ENCODE results near the gene SLC6A15.

Gene SLC6A15

GRCh38 chr12:84874825-84875139 is 37.8 kb downstream of the SLC6A15 start:
- Histone ChIP-seq H3K27ac (ENCODE audit: low read length) (no peak overlapping the region), H3K9ac (ENCODE audit: low read length in 2 of 2) (no peak overlapping the region), H3K36me3 (ENCODE audit: control insufficient read depth in 2 of 2, insufficient read depth in 2 of 2, low read length in 2 of 2) (no peaks in the 10 kb centered on the region), H3K9me3 (ENCODE audit: control insufficient read depth in 2 of 2, low read length in 2 of 2) (no peaks in the 10 kb centered on the region), H3K27me3 (ENCODE audit: control insufficient read depth in 1 of 2, insufficient read depth in 2 of 2, low read length in 2 of 2) (no peaks in the 10 kb centered on the region), H3K4me3 (ENCODE audit: low read length in 2 of 2) (no peak overlapping the region), H3K4me1 (ENCODE audit: control insufficient read depth, insufficient read depth, low read length) (no peaks in the 10 kb centered on the region)

DNA sequence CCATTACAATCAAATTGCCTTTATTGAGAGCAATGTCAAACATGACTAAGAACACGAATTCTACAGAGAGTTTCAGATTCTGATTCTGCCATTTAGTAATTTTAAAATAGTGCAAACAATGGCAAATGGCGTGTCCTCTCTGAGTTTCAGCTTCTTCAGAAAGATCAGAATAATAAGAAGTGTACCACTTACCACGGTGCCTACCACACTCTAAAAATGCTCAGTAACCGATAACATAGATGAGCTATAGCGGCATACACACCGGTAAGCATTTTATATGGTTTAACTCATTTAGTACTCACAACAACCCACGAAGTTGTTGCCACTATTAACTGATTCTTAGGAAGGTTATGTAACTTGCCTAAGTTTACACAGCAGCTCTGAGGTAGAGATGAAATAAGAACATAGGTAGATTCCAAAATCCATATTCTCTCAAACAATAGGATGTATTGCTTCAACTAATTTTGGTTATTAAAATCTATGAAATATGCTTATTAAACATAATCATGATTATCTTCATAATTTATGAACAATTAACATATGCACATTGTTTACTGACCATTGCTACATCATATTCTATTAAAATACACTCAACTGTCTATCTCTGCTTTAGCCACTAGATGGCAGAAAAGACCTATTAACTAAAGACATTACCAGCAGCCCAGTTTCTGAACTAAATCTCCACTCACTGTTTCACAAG is 38.3 kb downstream of the SLC6A15 start:
- no peaks in the 10 kb centered on the region for H3K9me3 ChIP-seq (ENCODE audit: control insufficient read depth in 2 of 2, low read length in 2 of 2)
- no peaks in the 10 kb centered on the region for H3K4me1 ChIP-seq (ENCODE audit: control insufficient read depth, insufficient read depth, low read length)
- H3K27ac ChIP-seq (ENCODE audit: low read length), result no peak overlapping the region
- H3K4me3 ChIP-seq (ENCODE audit: low read length in 2 of 2), result no peak overlapping the region
- H3K36me3 ChIP-seq (ENCODE audit: control insufficient read depth in 2 of 2, insufficient read depth in 2 of 2, low read length in 2 of 2), result no peaks in the 10 kb centered on the region
- H3K27me3 ChIP-seq (ENCODE audit: control insufficient read depth in 1 of 2, insufficient read depth in 2 of 2, low read length in 2 of 2), result no peaks in the 10 kb centered on the region
- no peak overlapping the region for H3K9ac ChIP-seq (ENCODE audit: low read length in 2 of 2)

- Histone ChIP-seq H3K9ac (ENCODE audit: low read length in 2 of 2) (no peak overlapping the region), H3K27me3 (ENCODE audit: control insufficient read depth in 1 of 2, insufficient read depth in 2 of 2, low read length in 2 of 2) (no peaks in the 10 kb centered on the region), H3K36me3 (ENCODE audit: control insufficient read depth in 2 of 2, insufficient read depth in 2 of 2, low read length in 2 of 2) (no peaks in the 10 kb centered on the region), H3K9me3 (ENCODE audit: control insufficient read depth in 2 of 2, low read length in 2 of 2) (no peaks in the 10 kb centered on the region), H3K27ac (ENCODE audit: low read length) (no peak overlapping the region), H3K4me3 (ENCODE audit: low read length in 2 of 2) (no peak overlapping the region), H3K4me1 (ENCODE audit: control insufficient read depth, insufficient read depth, low read length) (no peaks in the 10 kb centered on the region)
Observed at GRCh38 chr12:84862186-84862585, 50.4 kb downstream of the SLC6A15 start.

DNA sequence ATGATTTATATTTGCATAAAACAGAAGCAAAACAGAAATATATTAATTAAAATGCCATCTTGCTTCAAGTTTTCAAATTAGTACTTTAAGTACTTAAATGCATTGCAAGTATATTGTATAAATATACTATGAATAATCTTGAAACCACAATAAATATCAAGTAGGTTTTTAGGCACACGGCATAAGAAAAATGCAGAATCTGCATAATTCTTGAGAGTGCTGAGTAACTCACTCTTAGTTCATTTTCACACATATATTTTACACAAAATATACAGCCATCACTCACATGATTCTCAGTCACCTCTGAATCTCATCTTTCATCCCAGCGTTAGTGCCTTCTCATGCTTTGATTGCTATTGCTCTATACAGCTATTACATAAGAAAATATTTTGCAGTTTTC is 51.9 kb downstream of the SLC6A15 start:
- Histone ChIP-seq H3K4me3 (ENCODE audit: low read length in 2 of 2) (no peak overlapping the region), H3K9me3 (ENCODE audit: control insufficient read depth in 2 of 2, low read length in 2 of 2) (no peaks in the 10 kb centered on the region)

DNA sequence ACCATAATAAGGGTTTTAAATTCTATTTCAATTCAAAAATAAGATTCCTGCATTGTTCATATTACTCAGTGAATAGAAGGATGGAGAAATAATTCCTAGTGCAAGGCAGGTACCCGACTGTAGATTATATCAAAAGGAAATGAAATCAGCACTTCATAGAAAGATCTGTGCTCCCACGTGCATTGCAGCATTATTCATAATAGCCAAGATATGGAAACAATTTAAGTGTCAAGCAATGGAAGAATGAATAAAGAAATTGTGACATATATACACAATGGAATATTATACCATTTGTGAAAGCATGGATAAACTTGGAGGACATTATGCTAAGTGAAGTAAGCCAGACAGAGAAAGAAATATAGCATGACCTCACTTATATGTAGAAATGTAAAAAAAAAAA is 53.8 kb downstream of the SLC6A15 start:
- Histone ChIP-seq H3K27ac (ENCODE audit: low read length) (no peak overlapping the region), H3K4me1 (ENCODE audit: control insufficient read depth, insufficient read depth, low read length) (no peaks in the 10 kb centered on the region), H3K4me3 (ENCODE audit: low read length in 2 of 2) (no peak overlapping the region), H3K9ac (ENCODE audit: low read length in 2 of 2) (no peak overlapping the region), H3K9me3 (ENCODE audit: control insufficient read depth in 2 of 2, low read length in 2 of 2) (no peaks in the 10 kb centered on the region), H3K27me3 (ENCODE audit: control insufficient read depth in 1 of 2, insufficient read depth in 2 of 2, low read length in 2 of 2) (no peaks in the 10 kb centered on the region), H3K36me3 (ENCODE audit: control insufficient read depth in 2 of 2, insufficient read depth in 2 of 2, low read length in 2 of 2) (no peaks in the 10 kb centered on the region)

More for the DNA sequence above, 51.9 kb downstream of the SLC6A15 start:
- H3K27me3 ChIP-seq (ENCODE audit: control insufficient read depth in 1 of 2, insufficient read depth in 2 of 2, low read length in 2 of 2), result no peaks in the 10 kb centered on the region
- H3K4me1 ChIP-seq (ENCODE audit: control insufficient read depth, insufficient read depth, low read length), result no peaks in the 10 kb centered on the region
- no peaks in the 10 kb centered on the region for H3K36me3 ChIP-seq (ENCODE audit: control insufficient read depth in 2 of 2, insufficient read depth in 2 of 2, low read length in 2 of 2)
- H3K27ac ChIP-seq (ENCODE audit: low read length), result no peak overlapping the region
- H3K9ac ChIP-seq (ENCODE audit: low read length in 2 of 2), result no peak overlapping the region

DNA sequence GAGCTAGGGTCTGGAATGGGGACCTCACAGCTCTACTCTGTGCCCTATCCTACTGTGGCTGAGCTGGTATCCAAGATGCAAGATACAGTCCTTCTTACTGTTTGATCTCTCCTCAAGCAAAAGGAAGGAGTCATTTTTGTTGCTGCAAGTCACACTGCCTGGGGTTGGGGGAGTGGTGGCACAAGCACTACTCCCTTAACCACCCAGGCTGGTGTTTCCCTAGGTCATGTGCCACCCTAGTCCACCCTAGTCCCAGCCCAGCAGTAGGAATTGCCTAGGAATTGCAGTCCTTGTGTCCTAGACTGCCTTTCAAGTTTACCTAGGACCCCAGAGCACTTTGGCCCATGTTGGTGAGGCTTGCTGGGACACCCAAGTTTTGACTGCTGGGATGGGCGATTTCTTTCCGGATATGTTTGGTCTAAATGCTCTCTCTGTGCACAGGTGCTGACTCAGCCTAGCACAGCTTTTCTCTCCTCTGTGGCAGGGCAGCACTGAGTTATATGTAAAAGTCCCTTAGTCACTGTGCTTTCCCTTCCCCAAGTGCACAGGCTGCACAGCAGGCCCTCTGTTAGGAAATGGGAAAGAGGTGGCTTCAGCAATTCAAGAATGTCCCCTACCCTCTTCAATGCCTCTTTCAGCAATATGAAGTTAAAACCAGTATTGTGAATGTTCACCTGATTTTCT is 54.9 kb downstream of the SLC6A15 start:
- no peak overlapping the region for H3K9ac ChIP-seq (ENCODE audit: low read length in 2 of 2)
- H3K36me3 ChIP-seq (ENCODE audit: control insufficient read depth in 2 of 2, insufficient read depth in 2 of 2, low read length in 2 of 2), result no peaks in the 10 kb centered on the region
- H3K4me1 ChIP-seq (ENCODE audit: control insufficient read depth, insufficient read depth, low read length), result no peaks in the 10 kb centered on the region
- H3K27ac ChIP-seq (ENCODE audit: low read length), result no peak overlapping the region
- H3K9me3 ChIP-seq (ENCODE audit: control insufficient read depth in 2 of 2, low read length in 2 of 2), result no peaks in the 10 kb centered on the region
- H3K4me3 ChIP-seq (ENCODE audit: low read length in 2 of 2), result no peak overlapping the region
- H3K27me3 ChIP-seq (ENCODE audit: control insufficient read depth in 1 of 2, insufficient read depth in 2 of 2, low read length in 2 of 2), result no peaks in the 10 kb centered on the region

GRCh38 chr12:84856156-84856900 is 56.3 kb downstream of the SLC6A15 start:
- H3K27ac ChIP-seq (ENCODE audit: low read length), result no peak overlapping the region
- no peak overlapping the region for H3K4me3 ChIP-seq (ENCODE audit: low read length in 2 of 2)
- H3K36me3 ChIP-seq (ENCODE audit: control insufficient read depth in 2 of 2, insufficient read depth in 2 of 2, low read length in 2 of 2), result no peaks in the 10 kb centered on the region
- H3K4me1 ChIP-seq (ENCODE audit: control insufficient read depth, insufficient read depth, low read length), result no peaks in the 10 kb centered on the region
- H3K9ac ChIP-seq (ENCODE audit: low read length in 2 of 2), result no peak overlapping the region
- no peaks in the 10 kb centered on the region for H3K27me3 ChIP-seq (ENCODE audit: control insufficient read depth in 1 of 2, insufficient read depth in 2 of 2, low read length in 2 of 2)
- no peaks in the 10 kb centered on the region for H3K9me3 ChIP-seq (ENCODE audit: control insufficient read depth in 2 of 2, low read length in 2 of 2)

DNA sequence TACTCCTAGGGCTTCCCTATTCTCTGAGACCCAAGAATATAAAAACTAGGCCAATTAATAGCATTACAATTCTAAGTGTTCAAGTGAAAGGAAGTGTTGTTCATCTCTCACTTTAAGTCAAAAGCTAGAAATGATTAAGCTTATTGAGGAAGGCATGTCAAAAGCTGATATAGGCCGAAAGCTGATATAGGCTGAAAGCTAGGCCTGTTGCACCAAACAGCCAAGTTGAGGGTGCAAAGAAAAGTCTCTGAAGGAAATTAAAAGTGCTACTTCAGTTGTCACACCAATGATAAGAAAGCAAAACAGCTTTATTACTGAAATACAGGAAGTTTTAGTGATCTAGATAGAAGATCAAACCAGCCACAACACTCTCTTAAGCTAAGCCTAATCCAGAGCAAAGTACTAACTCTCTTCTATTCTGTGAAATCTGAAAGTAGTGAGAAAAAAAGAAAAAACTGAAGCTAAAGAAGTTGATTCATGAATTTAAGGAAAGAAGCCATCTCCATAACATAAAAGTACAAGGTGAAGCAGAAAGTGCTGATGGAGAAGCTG is 68.9 kb downstream of the SLC6A15 start:
- Histone ChIP-seq H3K9ac (ENCODE audit: low read length in 2 of 2) (no peak overlapping the region), H3K4me1 (ENCODE audit: control insufficient read depth, insufficient read depth, low read length) (no peaks in the 10 kb centered on the region), H3K27ac (ENCODE audit: low read length) (no peak overlapping the region), H3K4me3 (ENCODE audit: low read length in 2 of 2) (no peak overlapping the region), H3K36me3 (ENCODE audit: control insufficient read depth in 2 of 2, insufficient read depth in 2 of 2, low read length in 2 of 2) (no peaks in the 10 kb centered on the region), H3K9me3 (ENCODE audit: control insufficient read depth in 2 of 2, low read length in 2 of 2) (no peaks in the 10 kb centered on the region), H3K27me3 (ENCODE audit: control insufficient read depth in 1 of 2, insufficient read depth in 2 of 2, low read length in 2 of 2) (no peaks in the 10 kb centered on the region)

- no peak overlapping the region for H3K27ac ChIP-seq (ENCODE audit: low read length)
- no peaks in the 10 kb centered on the region for H3K4me1 ChIP-seq (ENCODE audit: control insufficient read depth, insufficient read depth, low read length)
- no peaks in the 10 kb centered on the region for H3K36me3 ChIP-seq (ENCODE audit: control insufficient read depth in 2 of 2, insufficient read depth in 2 of 2, low read length in 2 of 2)
- H3K4me3 ChIP-seq (ENCODE audit: low read length in 2 of 2), result no peak overlapping the region
- no peak overlapping the region for H3K9ac ChIP-seq (ENCODE audit: low read length in 2 of 2)
- no peaks in the 10 kb centered on the region for H3K9me3 ChIP-seq (ENCODE audit: control insufficient read depth in 2 of 2, low read length in 2 of 2)
- no peaks in the 10 kb centered on the region for H3K27me3 ChIP-seq (ENCODE audit: control insufficient read depth in 1 of 2, insufficient read depth in 2 of 2, low read length in 2 of 2)
Observed at GRCh38 chr12:84842406-84843013, 70.1 kb downstream of the SLC6A15 start.

- Histone ChIP-seq H3K9me3 (ENCODE audit: control insufficient read depth in 2 of 2, low read length in 2 of 2) (no peaks in the 10 kb centered on the region), H3K4me3 (ENCODE audit: low read length in 2 of 2) (no peak overlapping the region), H3K27me3 (ENCODE audit: control insufficient read depth in 1 of 2, insufficient read depth in 2 of 2, low read length in 2 of 2) (no peaks in the 10 kb centered on the region), H3K9ac (ENCODE audit: low read length in 2 of 2) (no peak overlapping the region), H3K4me1 (ENCODE audit: control insufficient read depth, insufficient read depth, low read length) (no peaks in the 10 kb centered on the region), H3K36me3 (ENCODE audit: control insufficient read depth in 2 of 2, insufficient read depth in 2 of 2, low read length in 2 of 2) (no peaks in the 10 kb centered on the region), H3K27ac (ENCODE audit: low read length) (no peak overlapping the region)
Observed at GRCh38 chr12:84841591-84841990, 71.0 kb downstream of the SLC6A15 start.

Measured in stomach smooth muscle (tissue), 2 donors.